Muscle of back (tissue), 11 donors: ENCODE results near the gene LILRB4. TPM values are rescaled to one million over a fixed set of nuclear protein-coding genes. Genes with fewer than 3 reads are reported as not detected.
"Not testable (repeated sequence)": the region's sequence is repeated elsewhere in the genome, so short reads cannot be mapped to it uniquely, and the experiment has no call there.

ENCODE experiments used
- DNase-seq, 3 donors: peaks; one replicate each; pipeline versions ENCODE4 v3.0.0 to v3.0.0-alpha.2; 2013
- polyA plus RNA-seq, 10 donors: library from polyadenylated mRNA; unstranded; fragments of 120-200 nt; gene quantifications; one replicate each; pipeline ENCODE4 v1.2.1, GENCODE V29; 2013; ENCODE audit not compliant: insufficient read length in 10 of 10

LILRB4 gene
- polyA plus RNA-seq, 10 donors, result 0.72 to 2.0 (median 1.2) TPM

DNA sequence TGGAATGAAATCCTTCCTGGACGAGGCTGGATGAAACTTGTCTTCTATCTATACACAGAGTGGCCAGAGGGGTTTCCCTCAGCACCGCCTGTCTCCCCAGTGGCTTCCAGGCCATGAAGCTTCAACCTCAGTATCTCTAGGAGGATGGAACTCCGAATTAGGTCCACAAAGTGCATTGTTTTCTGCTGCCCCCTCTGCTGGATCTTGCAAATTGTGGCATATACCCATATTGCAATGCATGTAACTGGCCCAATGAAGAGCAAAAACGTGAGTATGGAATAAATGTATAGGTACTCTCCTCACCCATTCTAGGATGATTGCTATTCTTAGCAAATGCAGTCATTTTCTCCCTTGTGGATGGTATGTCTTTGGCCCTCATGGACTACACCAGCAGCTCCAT, 14.7 kb upstream of the LILRB4 start:
- DNase-seq, result no peak

DNA sequence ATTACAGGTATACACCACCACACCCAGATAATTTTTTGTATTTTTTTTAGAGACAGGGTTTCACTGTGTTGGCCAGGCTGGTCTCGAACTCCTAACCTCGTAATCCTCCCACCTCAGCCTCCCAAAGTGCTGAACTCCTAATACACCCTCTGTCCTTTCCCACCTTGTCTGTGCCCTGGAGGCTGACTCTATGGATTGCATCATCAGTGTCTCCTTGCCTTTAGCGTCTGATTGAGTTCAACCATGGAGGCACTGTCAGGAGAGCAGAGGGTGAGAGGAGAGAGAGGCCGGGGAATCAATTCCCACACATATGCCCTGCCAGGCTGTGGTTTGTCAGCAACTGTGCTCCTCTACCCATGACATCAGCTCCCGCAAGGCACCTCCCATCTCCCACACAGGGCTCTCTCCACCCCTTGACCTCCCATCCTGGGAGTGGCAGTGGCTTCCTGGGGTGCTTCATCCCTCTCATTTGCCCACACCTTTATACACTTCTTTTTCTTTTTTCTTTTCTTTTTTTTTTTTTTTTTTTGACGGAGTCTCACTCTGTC, 12.6 kb upstream of the LILRB4 start:
- no peak for DNase-seq

DNA sequence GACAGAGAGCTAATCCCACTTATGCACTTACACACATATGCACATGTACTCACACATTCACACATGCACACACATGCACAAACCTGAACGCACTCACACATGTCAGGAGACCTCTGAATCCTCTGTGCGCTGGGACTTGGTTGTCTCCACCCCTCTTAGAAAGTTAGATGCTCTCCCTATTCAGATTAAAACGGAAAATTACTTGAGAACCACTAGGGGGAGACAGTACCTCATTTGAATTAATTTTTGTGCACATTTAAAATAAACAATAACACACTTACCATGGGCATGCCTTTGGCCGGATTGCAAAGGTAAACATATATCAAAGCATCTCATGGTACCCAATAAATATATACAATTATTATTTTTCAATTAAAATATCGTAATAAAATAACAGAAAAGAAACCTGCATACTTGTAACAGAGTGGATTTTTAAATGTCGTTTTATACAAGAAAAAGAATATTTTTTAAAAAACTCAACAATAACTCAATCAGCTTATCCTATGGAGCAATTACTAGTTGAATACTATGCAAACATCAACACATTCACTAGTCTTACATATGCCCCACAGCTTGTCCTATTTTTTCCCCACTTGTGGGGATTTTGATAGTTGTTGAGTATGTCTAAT, 9.5 kb upstream of the LILRB4 start:
- DNase-seq, result peak in 1 of 3 donors; percentile 18

- DNase-seq, result no peak
Observed at GRCh38 chr19:54654447-54655321, 8.1 kb upstream of the LILRB4 start.

GRCh38 chr19:54659300-54659699, 3.5 kb upstream of the LILRB4 start:
- no peak for DNase-seq

- no peak for DNase-seq
Observed at GRCh38 chr19:54660306-54660705, 2.5 kb upstream of the LILRB4 start.

DNA sequence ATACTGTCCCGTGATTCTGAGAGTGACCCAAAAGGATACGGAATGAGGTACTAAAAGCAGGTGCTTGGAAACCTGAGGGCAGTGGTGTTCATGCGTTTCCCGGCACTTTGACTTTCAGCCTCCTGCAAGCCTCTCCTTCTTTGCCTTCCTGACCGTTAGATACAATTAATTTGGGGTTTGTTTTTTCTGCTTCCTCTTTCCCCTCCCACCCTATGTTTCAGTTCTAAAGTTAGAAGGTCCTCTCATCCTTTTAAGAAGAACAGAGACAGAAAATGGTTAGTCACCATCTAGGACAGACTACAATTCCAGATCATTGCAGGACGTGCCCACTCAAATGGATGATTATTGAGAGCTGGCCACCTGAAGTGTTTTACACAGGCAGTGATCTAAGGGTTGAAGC, 1.8 kb upstream of the LILRB4 start:
- DNase-seq, result peak in 1 of 3 donors; percentile 3

GRCh38 chr19:54661846-54662481, 821 bp upstream of the LILRB4 start:
- DNase-seq, result no peak

DNA sequence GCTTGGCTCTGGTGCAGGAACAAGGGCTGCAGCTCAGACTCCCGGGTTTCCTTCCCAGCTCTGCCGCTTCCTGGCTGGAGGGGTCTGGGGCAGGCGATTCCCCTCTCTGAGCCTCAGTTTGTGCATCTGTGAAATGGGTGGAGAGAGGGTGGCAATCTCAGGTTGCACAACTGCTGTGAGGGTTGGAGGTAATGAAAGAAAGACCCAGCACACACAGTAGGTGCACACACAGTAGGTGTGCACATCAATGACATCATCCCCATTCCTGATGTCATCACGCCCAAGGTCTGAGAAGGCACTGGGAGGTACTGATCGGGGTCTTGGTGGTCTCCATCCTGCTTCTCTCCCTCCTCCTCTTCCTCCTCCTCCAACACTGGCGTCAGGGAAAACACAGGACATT, 2.7 kb downstream of the LILRB4 start:
- DNase-seq, result no peak

- DNase-seq, result no peak
Observed at GRCh38 chr19:54667217-54667616, 4.4 kb downstream of the LILRB4 start.

DNA sequence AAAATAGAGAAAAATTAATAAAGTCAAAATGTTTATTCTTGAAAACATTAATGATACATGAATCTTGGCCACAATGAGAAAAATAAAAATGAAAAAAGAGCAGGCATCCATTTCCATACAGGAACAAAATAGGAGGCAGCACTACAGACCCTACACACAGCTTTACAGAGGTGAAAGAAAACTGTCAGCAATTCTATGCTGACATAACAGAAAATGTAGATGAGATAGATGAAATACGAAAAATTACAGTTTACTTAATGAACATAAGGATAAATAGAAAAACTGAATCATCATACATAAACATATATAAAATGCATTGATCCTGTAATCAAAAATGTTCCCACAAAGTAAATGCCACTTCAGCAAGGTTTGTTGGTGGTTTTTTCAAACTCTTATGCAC, 5.6 kb downstream of the LILRB4 start:
- no peak for DNase-seq

DNA sequence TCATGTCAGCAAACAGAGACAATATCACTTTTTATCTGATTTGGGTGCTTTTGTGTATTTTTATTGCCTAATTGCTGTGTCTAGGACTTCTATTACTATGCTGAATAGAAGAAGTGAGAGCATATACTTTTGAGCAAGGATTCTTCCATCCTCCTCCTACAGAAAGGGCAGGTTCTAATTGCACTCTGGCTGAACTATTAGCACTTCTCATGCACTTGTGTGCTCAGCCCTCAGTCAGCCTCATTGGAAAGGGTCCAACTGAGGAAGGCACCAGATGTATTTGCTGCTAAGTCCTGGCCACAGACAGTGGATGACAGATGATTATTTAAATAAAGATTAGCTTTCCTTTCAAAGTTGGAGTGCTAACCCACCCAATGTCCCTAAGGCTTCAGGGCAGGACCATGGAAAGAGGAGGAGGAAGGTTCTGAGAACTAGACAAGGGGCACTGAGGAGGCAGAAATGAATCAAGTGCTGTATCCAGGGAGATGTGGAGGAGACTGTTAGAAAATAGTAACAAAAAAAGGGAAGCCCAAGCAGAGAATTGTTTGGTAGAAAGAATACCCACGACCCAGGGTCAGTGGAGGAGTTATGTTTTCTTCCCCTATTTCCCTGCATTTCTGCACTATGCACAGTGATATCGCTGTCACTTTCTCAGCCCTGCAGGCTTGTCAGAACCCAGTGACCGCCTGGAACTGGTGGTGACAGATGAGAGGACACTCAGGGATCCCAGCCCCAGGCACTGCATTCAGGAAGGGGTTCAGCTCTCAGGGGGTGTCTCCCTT, 8.0 kb downstream of the LILRB4 start:
- peak in 1 of 3 donors; percentile 2 for DNase-seq

DNA sequence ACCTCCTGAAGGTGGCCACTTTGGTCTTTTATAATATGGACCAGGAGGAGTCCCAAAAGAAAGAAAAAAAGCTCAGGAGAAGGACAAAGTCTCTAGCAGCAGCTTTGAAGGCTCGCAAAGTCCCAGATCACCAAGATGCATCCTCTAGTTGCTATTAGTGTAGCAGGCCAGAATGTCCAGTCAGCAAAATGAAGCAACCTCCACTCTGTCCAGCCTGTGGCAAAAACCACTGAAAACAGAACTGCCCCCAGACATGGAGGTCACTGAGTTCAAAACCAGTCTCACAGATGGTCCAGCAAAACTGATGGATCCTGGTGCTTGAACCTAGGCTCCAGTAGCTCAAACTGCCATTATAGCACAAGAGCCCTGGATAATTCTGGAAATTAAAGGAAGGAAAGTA, 10.4 kb downstream of the LILRB4 start:
- no peak for DNase-seq

GRCh38 chr19:54674021-54674617, 11.3 kb downstream of the LILRB4 start:
- DNase-seq, result no peak

GRCh38 chr19:54676210-54676834, 13.5 kb downstream of the LILRB4 start:
- peak; percentile 11 to 57 (median 45) for DNase-seq

DNA sequence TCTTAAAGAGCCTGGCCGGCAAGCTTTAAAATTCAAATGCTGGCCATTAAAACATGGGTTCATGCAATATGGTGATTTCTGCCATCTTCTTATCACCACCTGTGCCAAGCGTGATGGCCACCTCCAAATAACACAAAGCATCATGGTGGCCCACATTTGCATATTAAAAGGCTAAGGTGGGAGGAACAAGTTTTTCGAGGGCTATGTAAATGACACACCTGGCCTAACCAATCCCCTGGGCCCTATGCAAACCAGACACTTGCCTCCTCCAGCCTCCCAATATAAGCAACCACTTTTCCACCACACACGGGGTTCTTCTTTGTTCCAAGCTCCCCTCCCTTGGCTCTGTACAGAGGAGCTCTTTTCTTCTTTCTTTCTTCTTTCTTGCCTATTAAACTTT, 14.4 kb downstream of the LILRB4 start:
- DNase-seq, result no peak

GRCh38 chr19:54681596-54681995, 18.8 kb downstream of the LILRB4 start:
- not testable (repeated sequence) for DNase-seq

DNA sequence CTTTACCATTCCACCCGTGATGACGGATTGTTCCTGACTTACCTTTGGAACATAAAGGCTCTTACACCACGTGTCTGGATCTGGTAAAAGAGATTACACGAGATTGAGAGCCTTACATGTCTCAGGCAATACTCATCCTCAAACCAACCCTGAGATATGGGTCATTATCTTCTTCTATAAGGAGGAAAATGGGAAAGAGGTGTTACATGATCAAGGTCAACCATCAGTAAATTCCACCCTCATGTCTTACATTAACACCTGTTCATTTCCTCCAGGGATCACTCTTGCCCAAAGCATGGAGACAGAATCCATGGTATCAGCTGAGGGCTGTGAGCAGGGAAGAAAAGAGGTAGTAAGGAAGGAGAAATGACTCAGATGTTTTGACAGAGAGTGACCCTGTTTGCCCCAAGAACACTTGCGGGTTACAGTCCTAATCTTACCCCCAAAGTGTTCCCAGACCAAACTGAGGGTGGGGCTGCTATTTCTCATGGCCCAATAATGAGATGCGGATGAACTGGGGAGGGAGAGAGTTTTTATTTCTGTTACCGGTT, 19.6 kb downstream of the LILRB4 start:
- DNase-seq, result no peak

DNA sequence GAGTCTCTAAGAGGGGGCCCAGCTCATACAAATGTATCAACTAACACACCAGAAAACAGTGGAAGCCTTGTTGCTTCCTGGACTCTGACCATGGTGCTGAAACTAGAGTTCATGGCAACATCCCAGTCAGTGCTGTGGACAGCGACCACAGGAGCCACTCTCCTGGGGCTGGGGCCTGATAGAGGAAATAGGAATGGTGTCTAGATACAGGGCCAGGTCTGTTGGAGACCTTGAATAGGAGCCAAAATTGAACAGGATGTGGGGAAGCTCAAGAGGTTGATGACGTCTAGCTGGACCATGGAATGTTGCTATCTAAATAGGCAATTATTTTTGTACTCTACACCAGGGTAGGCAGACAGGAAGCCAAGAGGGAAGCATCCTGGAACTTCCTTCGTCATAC, 21.7 kb downstream of the LILRB4 start:
- DNase-seq, result peak in 2 of 3 donors; percentile 30 to 32

GRCh38 chr19:54691582-54692297, 29.0 kb downstream of the LILRB4 start:
- DNase-seq, result no peak
